Endometrium (tissue), 2 donors: ENCODE measurements around the gene NRAP.

ENCODE experiments used
- FAIRE-seq: peaks from 2 replicates; lab custom pipeline; 2012; peaks lifted over from hg19 to GRCh38; lab: Jason Lieb, UNC
- donor health status: control.
- donor health status: control.

Gene NRAP

GRCh38 chr10:113557424-113557862, 106.4 kb downstream of the NRAP start:
- no peak for FAIRE-seq

- no peak for FAIRE-seq
Measured at GRCh38 chr10:113555751-113556150, 108.1 kb downstream of the NRAP start.

- no peak for FAIRE-seq
Measured at GRCh38 chr10:113555245-113555644, 108.6 kb downstream of the NRAP start.

GRCh38 chr10:113554214-113554613, 109.6 kb downstream of the NRAP start:
- no peak for FAIRE-seq

GRCh38 chr10:113553149-113553548, 110.7 kb downstream of the NRAP start:
- FAIRE-seq, result no peak

- FAIRE-seq, result no peak
Measured at GRCh38 chr10:113552701-113553100, 111.1 kb downstream of the NRAP start, which contains the start of gene HABP2. Gene HABP2 (plus strand): TSS chr10:113553053. CDS start chr10:113553122, 69 bp downstream.

- no peak for FAIRE-seq
Measured at GRCh38 chr10:113552014-113552413, 111.8 kb downstream of the NRAP start.

GRCh38 chr10:113550365-113550764, 113.5 kb downstream of the NRAP start:
- no peak for FAIRE-seq

- no peak for FAIRE-seq
Measured at GRCh38 chr10:113549856-113550255, 114.0 kb downstream of the NRAP start.

- FAIRE-seq, result no peak
Measured at GRCh38 chr10:113547426-113547825, 116.4 kb downstream of the NRAP start.

- FAIRE-seq, result no peak
Measured at GRCh38 chr10:113544392-113544791, 119.4 kb downstream of the NRAP start.

GRCh38 chr10:113543107-113543955, 120.5 kb downstream of the NRAP start:
- no peak for FAIRE-seq

- no peak for FAIRE-seq
Measured at GRCh38 chr10:113541549-113541927, 122.3 kb downstream of the NRAP start.

- no peak for FAIRE-seq
Measured at GRCh38 chr10:113540845-113541548, 122.8 kb downstream of the NRAP start.

GRCh38 chr10:113539789-113540188, 124.1 kb downstream of the NRAP start:
- FAIRE-seq, result no peak
